Stomach smooth muscle (tissue), 2 donors: ENCODE results near the gene TMEM220.

Experiments used
- H3K27ac ChIP-seq: one replicate; pipeline ENCODE4 v1.7.0; 2013; ENCODE audit warnings: mild to moderate bottlenecking, low read length, inconsistent platforms
- H3K27me3 ChIP-seq, 2 donors: one replicate each; pipeline ENCODE4 v1.7.0; 2013; ENCODE audit warnings: low read length in 2 of 2; ENCODE audit not compliant: insufficient read depth in 2 of 2, control insufficient read depth in 1 of 2
- H3K36me3 ChIP-seq, 2 donors: one replicate each; pipeline ENCODE4 v1.7.0; 2013; ENCODE audit warnings: low read length in 2 of 2; ENCODE audit not compliant: control insufficient read depth in 2 of 2, insufficient read depth in 2 of 2
- H3K4me1 ChIP-seq: one replicate; pipeline ENCODE4 v1.7.0; 2013; ENCODE audit warnings: low read length; ENCODE audit not compliant: control insufficient read depth, insufficient read depth
- H3K4me3 ChIP-seq, 2 donors: one replicate each; pipeline ENCODE4 v1.7.0; 2013; ENCODE audit warnings: low read length in 2 of 2
- H3K9ac ChIP-seq, 2 donors: one replicate each; pipeline ENCODE4 v1.7.0; 2013; ENCODE audit warnings: low read length in 2 of 2, mild to moderate bottlenecking in 1 of 2
- H3K9me3 ChIP-seq, 2 donors: one replicate each; pipeline ENCODE4 v1.7.0; 2013; ENCODE audit warnings: low read length in 2 of 2; ENCODE audit not compliant: control insufficient read depth in 2 of 2
- donor health status: healthy.
- donor health status: Pancreatic carcinoma.

TMEM220 gene

DNA sequence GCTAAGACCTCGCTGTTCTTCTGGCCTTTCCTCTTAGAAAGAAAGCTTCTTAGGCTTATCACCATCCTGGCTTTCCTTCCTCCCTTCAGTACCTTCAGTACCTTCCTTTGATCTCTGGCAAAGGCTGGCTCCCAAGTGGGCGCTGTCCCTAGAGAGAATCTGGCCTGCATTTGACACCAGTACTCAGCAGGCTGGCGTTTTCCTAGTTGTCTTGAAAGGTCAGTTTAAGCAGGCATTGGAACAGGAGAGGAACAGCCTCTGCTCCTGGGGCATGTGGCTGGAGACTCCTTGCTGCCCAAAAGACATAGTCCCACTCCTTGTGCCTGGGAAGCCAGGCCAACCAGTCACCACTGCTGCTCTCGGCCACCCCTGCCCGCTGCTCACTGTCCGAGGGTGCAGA lies 40.0 kb upstream of the TMEM220 start:
- Histone ChIP-seq H3K9me3 (peaks cover 8 to 14% of the 10 kb centered on the region in 2 donors), H3K4me1 (no peaks in the 10 kb centered on the region), H3K4me3 (no peak overlapping the region), H3K27ac (no peak overlapping the region), H3K36me3 (peaks cover 3% of the 10 kb centered on the region in 2 donors), H3K9ac (no peak overlapping the region), H3K27me3 (no peaks in the 10 kb centered on the region)

DNA sequence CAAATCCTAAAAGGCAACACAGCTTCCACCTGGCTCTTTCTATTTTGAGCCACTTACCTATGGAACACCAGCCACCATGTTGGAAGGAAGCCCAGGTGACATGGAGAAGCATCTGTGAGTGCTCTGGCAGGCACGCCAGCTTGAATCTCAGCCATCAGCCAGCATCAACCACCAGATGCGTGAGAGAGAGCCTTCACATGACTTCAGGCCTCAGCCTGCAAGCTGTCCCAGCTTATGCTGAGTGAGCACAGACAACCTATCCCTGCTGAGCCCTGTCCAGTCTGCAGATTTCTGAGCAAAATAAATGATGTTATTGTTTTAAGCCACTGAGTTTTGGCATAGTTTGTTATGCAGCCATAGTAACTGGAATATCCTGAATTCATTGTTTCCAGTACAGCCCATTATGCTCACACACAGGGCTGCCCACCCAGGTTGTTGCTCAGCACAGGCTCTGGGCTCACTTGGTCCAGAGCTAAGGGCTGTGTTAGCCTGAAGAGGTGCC lies 39.0 kb upstream of the TMEM220 start:
- Histone ChIP-seq H3K27me3 (no peaks in the 10 kb centered on the region), H3K4me3 (no peak overlapping the region), H3K36me3 (peaks cover 3% of the 10 kb centered on the region in 2 donors), H3K4me1 (no peaks in the 10 kb centered on the region), H3K9ac (no peak overlapping the region), H3K27ac (no peak overlapping the region), H3K9me3 (peaks cover 8 to 14% of the 10 kb centered on the region in 2 donors)

DNA sequence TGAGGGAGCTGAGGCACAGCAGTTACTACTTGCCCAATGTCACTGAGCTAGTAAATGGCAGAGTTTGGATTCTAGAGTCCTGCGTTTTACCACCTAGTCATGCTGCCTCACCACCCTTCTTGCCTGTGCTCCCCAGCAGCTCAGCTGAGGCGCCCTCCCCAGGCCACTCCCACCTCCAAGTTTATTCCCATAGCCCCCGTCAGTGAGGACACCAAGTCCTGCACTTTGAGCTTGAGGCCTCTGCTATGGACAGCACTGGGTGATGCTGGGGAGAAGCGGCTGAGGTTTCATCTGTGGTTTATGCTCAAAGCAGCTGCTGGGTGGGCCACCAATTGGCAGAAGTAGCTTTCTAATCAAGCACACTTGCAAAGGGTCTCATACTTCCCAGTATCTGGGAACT lies 37.4 kb upstream of the TMEM220 start:
- Histone ChIP-seq H3K4me3 (no peak overlapping the region), H3K27me3 (no peaks in the 10 kb centered on the region), H3K9ac (no peak overlapping the region), H3K4me1 (no peaks in the 10 kb centered on the region), H3K27ac (no peak overlapping the region), H3K36me3 (peaks cover 3% of the 10 kb centered on the region in 2 donors), H3K9me3 (peaks cover 8 to 10% of the 10 kb centered on the region in 2 donors)

DNA sequence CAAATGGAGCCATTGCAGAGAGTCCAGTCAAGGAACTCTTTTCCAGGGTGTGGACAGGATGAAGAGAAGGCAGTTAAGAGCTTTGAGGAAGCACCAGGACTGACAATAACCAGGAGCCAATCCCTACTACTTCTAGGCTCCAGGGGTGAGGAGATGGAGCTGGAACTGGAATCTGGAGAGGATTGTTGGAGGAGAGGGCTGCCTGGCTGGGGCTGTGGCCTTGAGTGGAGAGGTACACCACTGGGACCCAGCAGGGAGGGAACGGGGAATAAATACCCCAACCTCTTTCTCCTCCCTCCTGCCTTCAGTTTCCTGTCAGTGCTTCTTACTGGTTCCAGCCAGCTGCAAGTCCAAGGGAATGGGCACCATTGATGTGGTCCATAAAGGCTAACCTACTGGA lies 32.2 kb upstream of the TMEM220 start:
- no peak overlapping the region for H3K27ac ChIP-seq
- H3K9ac ChIP-seq, result no peak overlapping the region
- H3K9me3 ChIP-seq, result peaks cover 2% of the 10 kb centered on the region in 2 donors
- no peaks in the 10 kb centered on the region for H3K4me1 ChIP-seq
- no peaks in the 10 kb centered on the region for H3K27me3 ChIP-seq
- no peak overlapping the region for H3K4me3 ChIP-seq
- H3K36me3 ChIP-seq, result peaks cover 0 to 3% of the 10 kb centered on the region in 2 donors

DNA sequence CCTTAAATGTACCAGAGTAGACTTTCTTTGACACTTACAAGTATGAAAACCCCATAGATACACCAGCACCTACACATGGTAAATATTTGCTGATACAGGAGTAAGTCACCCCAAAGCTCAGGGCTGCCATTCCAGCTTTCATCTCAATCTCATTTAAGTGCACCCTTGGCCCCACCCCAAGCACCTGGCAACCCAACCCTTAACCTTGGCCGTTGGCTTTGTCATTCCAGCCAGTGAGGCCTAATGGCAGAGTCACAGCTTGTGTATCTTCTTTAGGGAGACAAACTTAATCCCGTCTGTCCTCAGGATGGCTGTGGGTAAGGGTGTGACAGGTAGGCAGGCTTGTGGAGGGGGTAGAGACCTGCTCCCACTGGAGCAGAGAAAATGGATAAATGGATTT lies 31.5 kb upstream of the TMEM220 start:
- no peak overlapping the region for H3K4me3 ChIP-seq

DNA sequence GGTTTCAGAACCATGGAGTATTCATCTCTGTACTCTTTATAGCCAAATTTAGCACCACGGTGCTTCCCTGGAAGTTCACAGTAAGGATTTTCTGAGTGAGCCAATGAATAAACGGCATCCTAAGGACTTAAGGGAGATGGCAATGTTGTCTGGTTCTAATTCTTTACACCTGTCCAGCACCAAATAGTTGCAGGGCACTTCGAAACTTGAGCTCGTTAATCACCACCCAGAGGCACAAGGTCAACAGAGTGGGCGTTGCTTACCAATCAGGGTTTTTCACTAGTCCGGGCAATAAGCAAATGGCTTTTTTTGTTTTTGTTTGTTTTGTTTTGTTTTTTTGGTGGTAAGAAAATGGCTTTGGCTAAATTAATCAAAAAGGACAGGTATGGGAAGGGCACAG lies 28.2 kb upstream of the TMEM220 start:
- no peaks in the 10 kb centered on the region for H3K9me3 ChIP-seq
- H3K27ac ChIP-seq, result no peak overlapping the region
- no peak overlapping the region for H3K9ac ChIP-seq
- no peaks in the 10 kb centered on the region for H3K36me3 ChIP-seq
- H3K27me3 ChIP-seq, result no peaks in the 10 kb centered on the region
- H3K4me3 ChIP-seq, result no peak overlapping the region
- H3K4me1 ChIP-seq, result no peaks in the 10 kb centered on the region

More for the DNA sequence above, 31.5 kb upstream of the TMEM220 start:
- Histone ChIP-seq H3K36me3 (no peaks in the 10 kb centered on the region), H3K27ac (no peak overlapping the region), H3K9ac (no peak overlapping the region), H3K9me3 (peaks cover 2% of the 10 kb centered on the region in 2 donors), H3K27me3 (no peaks in the 10 kb centered on the region), H3K4me1 (no peaks in the 10 kb centered on the region)

DNA sequence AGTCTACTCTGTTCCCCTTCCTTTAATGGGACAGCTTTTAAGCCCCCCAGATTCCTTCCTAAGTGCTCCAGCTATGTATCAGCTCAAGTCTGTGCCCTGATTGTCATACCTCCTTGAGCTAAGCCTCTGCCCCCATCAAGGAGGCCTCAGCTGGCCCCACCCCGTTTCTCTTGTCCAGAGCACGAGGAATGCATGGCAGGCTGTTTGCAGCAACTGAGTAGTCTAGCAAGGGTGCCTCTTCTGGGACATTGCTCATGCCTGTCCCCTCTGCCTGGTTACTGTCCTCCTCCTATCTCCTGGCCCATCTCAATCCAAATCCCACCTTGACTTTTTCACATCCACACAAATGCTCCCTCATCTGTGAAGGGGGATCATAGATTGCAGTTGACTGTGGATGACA lies 27.8 kb upstream of the TMEM220 start:
- H3K9me3 ChIP-seq, result no peaks in the 10 kb centered on the region
- no peak overlapping the region for H3K27ac ChIP-seq
- H3K27me3 ChIP-seq, result no peaks in the 10 kb centered on the region
- H3K36me3 ChIP-seq, result no peaks in the 10 kb centered on the region
- H3K4me3 ChIP-seq, result no peak overlapping the region
- H3K4me1 ChIP-seq, result no peaks in the 10 kb centered on the region
- no peak overlapping the region for H3K9ac ChIP-seq

DNA sequence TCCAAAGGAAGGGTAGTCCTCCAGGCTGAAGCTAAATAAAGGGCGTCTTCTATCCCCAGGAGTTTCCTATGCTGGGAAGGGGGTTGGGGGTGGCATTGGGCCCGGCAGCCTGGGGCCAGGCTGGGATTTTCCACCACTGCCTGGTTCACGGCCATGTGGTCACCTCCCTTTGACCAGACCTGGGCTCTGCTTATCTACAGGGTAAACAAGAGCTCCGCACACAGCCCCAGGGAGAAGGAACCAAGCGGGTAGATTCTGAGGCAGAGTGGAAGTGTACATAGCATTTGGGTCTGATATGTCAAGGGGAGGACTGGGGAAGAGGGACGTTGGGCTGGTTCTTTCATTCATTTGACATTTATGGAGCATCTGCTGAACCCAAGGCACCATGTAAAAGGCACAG lies 27.2 kb upstream of the TMEM220 start:
- H3K27me3 ChIP-seq, result no peaks in the 10 kb centered on the region
- no peak overlapping the region for H3K27ac ChIP-seq
- no peak overlapping the region for H3K4me3 ChIP-seq
- H3K9me3 ChIP-seq, result no peaks in the 10 kb centered on the region
- H3K4me1 ChIP-seq, result no peaks in the 10 kb centered on the region
- H3K36me3 ChIP-seq, result no peaks in the 10 kb centered on the region
- H3K9ac ChIP-seq, result no peak overlapping the region

DNA sequence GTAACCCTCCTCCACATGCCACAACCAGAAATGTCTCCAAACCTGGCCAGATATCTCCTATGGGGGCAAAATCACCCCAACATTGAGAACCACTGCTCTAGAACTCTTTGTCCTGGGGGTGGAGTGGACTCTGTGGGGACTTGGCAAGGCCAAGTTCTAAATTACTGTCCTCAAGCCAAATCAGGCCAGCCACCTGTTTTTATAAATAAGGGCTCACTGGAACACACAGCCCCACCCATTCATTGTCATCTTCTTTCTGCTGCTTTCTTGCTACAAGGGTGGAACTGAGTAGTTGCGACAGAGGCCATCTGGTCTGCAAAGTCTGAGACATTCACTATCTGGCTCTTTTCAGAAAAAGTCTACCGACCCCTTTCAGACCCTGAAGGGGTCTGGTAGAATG lies 26.8 kb upstream of the TMEM220 start:
- H3K9ac ChIP-seq, result no peak overlapping the region

DNA sequence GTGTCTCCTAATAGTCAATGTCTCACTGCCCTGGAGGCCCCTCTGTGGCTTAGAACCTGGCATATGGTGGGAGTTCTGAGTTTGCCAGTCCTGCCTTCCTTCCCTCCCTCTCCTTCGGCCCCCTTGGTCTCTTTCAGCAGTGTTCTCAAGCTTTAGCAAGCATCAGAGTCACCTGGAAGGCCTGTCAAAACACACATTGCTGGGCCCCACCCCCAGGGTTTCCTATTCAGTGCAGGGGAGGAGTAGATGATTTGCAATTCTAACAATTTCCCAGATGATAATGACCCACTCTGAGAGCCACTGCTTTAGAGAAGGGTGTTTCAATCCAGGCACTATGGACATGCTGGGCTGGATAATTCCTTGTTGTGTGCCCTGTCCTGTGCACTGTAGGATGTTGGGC lies 26.4 kb upstream of the TMEM220 start:
- Histone ChIP-seq H3K9ac (no peak overlapping the region), H3K9me3 (no peaks in the 10 kb centered on the region), H3K36me3 (no peaks in the 10 kb centered on the region), H3K27ac (no peak overlapping the region), H3K4me3 (no peak overlapping the region), H3K27me3 (no peaks in the 10 kb centered on the region), H3K4me1 (no peaks in the 10 kb centered on the region)

More for the DNA sequence above, 26.8 kb upstream of the TMEM220 start:
- H3K27me3 ChIP-seq, result no peaks in the 10 kb centered on the region
- no peak overlapping the region for H3K27ac ChIP-seq
- no peaks in the 10 kb centered on the region for H3K36me3 ChIP-seq
- no peaks in the 10 kb centered on the region for H3K4me1 ChIP-seq
- no peak overlapping the region for H3K4me3 ChIP-seq
- no peaks in the 10 kb centered on the region for H3K9me3 ChIP-seq

DNA sequence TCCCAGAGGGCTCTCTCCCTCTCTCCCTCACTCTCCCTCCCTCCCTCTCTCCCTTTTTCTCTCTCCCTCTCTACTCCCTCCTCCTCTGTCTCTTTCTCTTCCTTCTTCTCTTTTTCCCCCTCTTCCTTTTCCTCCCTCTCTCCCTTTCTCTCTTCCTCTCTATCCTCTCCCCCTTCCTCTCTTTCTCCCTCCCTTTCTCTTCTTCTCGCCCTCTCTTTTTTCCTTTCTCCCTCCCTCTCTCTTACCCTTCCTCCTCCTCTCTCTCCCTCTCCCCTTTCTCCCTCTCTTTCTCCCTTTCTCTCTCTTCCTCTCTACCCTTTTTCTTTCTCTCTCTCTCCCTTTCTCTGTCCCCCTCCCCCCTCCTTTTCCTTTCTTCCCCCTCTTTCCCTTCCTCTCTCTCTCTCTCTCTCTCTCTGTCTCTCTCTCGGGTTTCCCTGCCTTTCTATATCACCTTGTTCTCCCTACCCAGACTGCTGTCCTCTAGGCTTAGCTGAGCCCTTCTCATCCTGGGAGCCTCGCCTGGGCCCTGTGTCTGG lies 25.8 kb upstream of the TMEM220 start:
- Histone ChIP-seq H3K27me3 (no peaks in the 10 kb centered on the region), H3K4me1 (no peaks in the 10 kb centered on the region), H3K27ac (no peak overlapping the region), H3K4me3 (no peak overlapping the region), H3K9ac (no peak overlapping the region), H3K36me3 (no peaks in the 10 kb centered on the region), H3K9me3 (no peaks in the 10 kb centered on the region)
